GM23338 (cell line): ENCODE measurements around the gene PXYLP1. TPM values are rescaled to one million over a fixed set of nuclear protein-coding genes. Genes with fewer than 3 reads are reported as not detected.

Experiments
- ATAC-seq: fragments of 200-7000 bp; cut with Tn5 transposase; 3 replicates; pipeline ENCODE4 v1.9.1; 2020
- DNase-seq: peaks from one replicate; pipeline ENCODE4 v3.0.0-alpha.2; 2015; ENCODE audit warnings: low spot score
- H2AFZ ChIP-seq: fragments of 200-600 bp; sonication (generic); 2 replicates; pipeline ENCODE4 v1.8.0; 2016; ENCODE audit warnings: antibody characterized with exemption, mild to moderate bottlenecking, moderate library complexity
- H3F3A ChIP-seq: fragments of 200-600 bp; sonication (generic); replicated peaks from 2 replicates; pipeline ENCODE4 v1.8.0; 2017; ENCODE audit warnings: antibody characterized with exemption, mixed run types, low read depth
- H3K27ac ChIP-seq: fragments of 200-600 bp; sonication (generic); 2 replicates; pipeline ENCODE4 v1.6.1; 2016; ENCODE audit warnings: low read depth
- H3K27me3 ChIP-seq: fragments of 200-600 bp; sonication (generic); 2 replicates; pipeline ENCODE4 v1.8.0; 2016; ENCODE audit warnings: mild to moderate bottlenecking, mixed run types, moderate library complexity; ENCODE audit not compliant: insufficient read depth
- H3K36me3 ChIP-seq: fragments of 200-600 bp; sonication (generic); 2 replicates; pipeline ENCODE4 v1.8.0; 2016; ENCODE audit warnings: mild to moderate bottlenecking; ENCODE audit not compliant: insufficient read depth
- H3K4me1 ChIP-seq: fragments of 200-600 bp; sonication (generic); 2 replicates; pipeline ENCODE4 v1.8.0; 2016; ENCODE audit warnings: mild to moderate bottlenecking, moderate library complexity; ENCODE audit not compliant: insufficient read depth
- H3K4me2 ChIP-seq: fragments of 200-600 bp; sonication (generic); 2 replicates; pipeline ENCODE4 v1.7.1; 2017; ENCODE audit warnings: mixed run types
- H3K4me3 ChIP-seq: fragments of 200-600 bp; sonication (generic); 2 replicates; pipeline ENCODE4 v1.6.1; 2016; ENCODE audit warnings: mixed run types
- H3K79me2 ChIP-seq: fragments of 200-600 bp; sonication (generic); replicated peaks from 2 replicates; pipeline ENCODE4 v1.8.0; 2017; ENCODE audit warnings: mild to moderate bottlenecking; ENCODE audit not compliant: insufficient read depth
- H3K9me2 ChIP-seq: fragments of 200-600 bp; sonication (generic); 2 replicates; pipeline ENCODE4 v1.8.0; 2017; ENCODE audit not compliant: insufficient read depth
- H4K20me1 ChIP-seq: fragments of 200-600 bp; sonication (generic); replicated peaks from 2 replicates; pipeline ENCODE4 v1.8.0; 2017; ENCODE audit warnings: mild to moderate bottlenecking; ENCODE audit not compliant: insufficient read depth
- H3K27ac Mint-ChIP-seq: 2 replicates; pipeline ENCODE4 v1.8.0; 2020; ENCODE audit warnings: inconsistent platforms, mild to moderate bottlenecking, moderate library complexity, mixed read lengths
- H3K27me3 Mint-ChIP-seq: 3 replicates; pipeline ENCODE4 v1.8.0; 2022; ENCODE audit warnings: low read depth, mild to moderate bottlenecking, moderate library complexity, mixed read lengths, inconsistent platforms; ENCODE audit not compliant: insufficient read depth, poor library complexity
- H3K36me3 Mint-ChIP-seq: 3 replicates; pipeline ENCODE4 v1.8.0; 2021; ENCODE audit warnings: low read depth, mild to moderate bottlenecking, inconsistent platforms, moderate library complexity, mixed read lengths
- H3K4me1 Mint-ChIP-seq: 3 replicates; pipeline ENCODE4 v1.8.0; 2020; ENCODE audit warnings: mild to moderate bottlenecking, inconsistent platforms, mixed read lengths
- H3K4me3 Mint-ChIP-seq: 3 replicates; pipeline ENCODE4 v1.8.0; 2021; ENCODE audit warnings: moderate library complexity, mild to moderate bottlenecking, inconsistent platforms, mixed read lengths
- H3K9me3 Mint-ChIP-seq: 3 replicates; pipeline ENCODE4 v1.8.0; 2020; ENCODE audit warnings: moderate library complexity, mild to moderate bottlenecking, inconsistent platforms, mixed read lengths
- CREB1 ChIP-seq: fragments of 250-450 bp; sonication (Bioruptor Pico); IDR thresholded peaks from 2 replicates; pipeline ENCODE4 v1.5.0; 2020; ENCODE audit warnings: low read depth, mild to moderate bottlenecking, moderate library complexity
- CTCF ChIP-seq, 2 experiments: fragments of 200-600 bp in 1 of 2; sonication (generic) in 1 of 2; conservative IDR thresholded peaks; 2 replicates each; pipeline versions ENCODE4 v1.5.1 to v1.6.1; 2016 to 2017; ENCODE audit warnings: antibody characterized with exemption in 2 of 2, low read depth in 2 of 2, mild to moderate bottlenecking in 2 of 2, moderate library complexity in 1 of 2
- EZH2 ChIP-seq: fragments of 200-600 bp; sonication (generic); IDR thresholded peaks from one replicate; pipeline ENCODE4 v1.8.0; 2017; ENCODE audit warnings: antibody characterized with exemption, mild to moderate bottlenecking, low read depth; ENCODE audit not compliant: unreplicated experiment
- EZH2phosphoT487 ChIP-seq: fragments of 200-600 bp; sonication (generic); IDR thresholded peaks from one replicate; pipeline ENCODE4 v1.8.1; 2018; ENCODE audit warnings: antibody characterized with exemption; ENCODE audit not compliant: unreplicated experiment
- JUNB ChIP-seq: IDR thresholded peaks from one replicate; pipeline ENCODE4 v1.6.1; 2016; ENCODE audit warnings: antibody characterized with exemption; ENCODE audit not compliant: unreplicated experiment
- NANOG ChIP-seq: IDR thresholded peaks from 2 replicates; pipeline ENCODE4 v1.6.1; 2016; ENCODE audit warnings: antibody characterized with exemption, borderline replicate concordance
- POLR2AphosphoS5 ChIP-seq: IDR thresholded peaks from 2 replicates; pipeline ENCODE4 v1.6.1; 2016; ENCODE audit warnings: antibody characterized with exemption, low read depth
- ZNF114 ChIP-seq: fragments of 250-450 bp; sonication (Bioruptor Pico); IDR thresholded peaks from 2 replicates; pipeline ENCODE4 v1.5.0; 2020; ENCODE audit warnings: mild to moderate bottlenecking, moderate library complexity
- ZNF331 ChIP-seq: fragments of 250-450 bp; sonication (Bioruptor Pico); IDR thresholded peaks from 2 replicates; pipeline ENCODE4 v1.5.0; 2020; ENCODE audit warnings: low read depth, mild to moderate bottlenecking, moderate library complexity
- polyA plus RNA-seq: library from polyadenylated mRNA; unstranded; fragments of >200 nt; fragmentation: Nextera tagmentation; extraction: Ambion mirVana; gene quantifications from 2 replicates; pipeline ENCODE4 v1.2.1, GENCODE V29; 2016
- total RNA-seq: library from RNA; depleted of rRNA; stranded (reverse); fragments of >200 nt; shearing (Covaris generic); gene quantifications from 2 replicates; pipeline ENCODE4 v1.2.3, GENCODE V29; 2014
- TF ChIP-seq, protein P1 (sequence below): fragments of 250-450 bp; sonication (Bioruptor Pico); IDR thresholded peaks from 2 replicates; pipeline ENCODE4 v1.5.0; 2020; ENCODE audit warnings: mild to moderate bottlenecking, moderate library complexity
- TF ChIP-seq, protein P2 (sequence below): IDR thresholded peaks from 2 replicates; pipeline ENCODE4 v1.6.1; 2016; ENCODE audit warnings: antibody characterized with exemption

The PXYLP1 gene
- total and polyA plus RNA-seq, 2 experiments from 2014 or later: 8.9 to 20.1 TPM

GRCh38 chr3:141294301-141294700 lies 62.7 kb downstream of the PXYLP1 start (continued):
- TF ChIP-seq, protein P1, sequence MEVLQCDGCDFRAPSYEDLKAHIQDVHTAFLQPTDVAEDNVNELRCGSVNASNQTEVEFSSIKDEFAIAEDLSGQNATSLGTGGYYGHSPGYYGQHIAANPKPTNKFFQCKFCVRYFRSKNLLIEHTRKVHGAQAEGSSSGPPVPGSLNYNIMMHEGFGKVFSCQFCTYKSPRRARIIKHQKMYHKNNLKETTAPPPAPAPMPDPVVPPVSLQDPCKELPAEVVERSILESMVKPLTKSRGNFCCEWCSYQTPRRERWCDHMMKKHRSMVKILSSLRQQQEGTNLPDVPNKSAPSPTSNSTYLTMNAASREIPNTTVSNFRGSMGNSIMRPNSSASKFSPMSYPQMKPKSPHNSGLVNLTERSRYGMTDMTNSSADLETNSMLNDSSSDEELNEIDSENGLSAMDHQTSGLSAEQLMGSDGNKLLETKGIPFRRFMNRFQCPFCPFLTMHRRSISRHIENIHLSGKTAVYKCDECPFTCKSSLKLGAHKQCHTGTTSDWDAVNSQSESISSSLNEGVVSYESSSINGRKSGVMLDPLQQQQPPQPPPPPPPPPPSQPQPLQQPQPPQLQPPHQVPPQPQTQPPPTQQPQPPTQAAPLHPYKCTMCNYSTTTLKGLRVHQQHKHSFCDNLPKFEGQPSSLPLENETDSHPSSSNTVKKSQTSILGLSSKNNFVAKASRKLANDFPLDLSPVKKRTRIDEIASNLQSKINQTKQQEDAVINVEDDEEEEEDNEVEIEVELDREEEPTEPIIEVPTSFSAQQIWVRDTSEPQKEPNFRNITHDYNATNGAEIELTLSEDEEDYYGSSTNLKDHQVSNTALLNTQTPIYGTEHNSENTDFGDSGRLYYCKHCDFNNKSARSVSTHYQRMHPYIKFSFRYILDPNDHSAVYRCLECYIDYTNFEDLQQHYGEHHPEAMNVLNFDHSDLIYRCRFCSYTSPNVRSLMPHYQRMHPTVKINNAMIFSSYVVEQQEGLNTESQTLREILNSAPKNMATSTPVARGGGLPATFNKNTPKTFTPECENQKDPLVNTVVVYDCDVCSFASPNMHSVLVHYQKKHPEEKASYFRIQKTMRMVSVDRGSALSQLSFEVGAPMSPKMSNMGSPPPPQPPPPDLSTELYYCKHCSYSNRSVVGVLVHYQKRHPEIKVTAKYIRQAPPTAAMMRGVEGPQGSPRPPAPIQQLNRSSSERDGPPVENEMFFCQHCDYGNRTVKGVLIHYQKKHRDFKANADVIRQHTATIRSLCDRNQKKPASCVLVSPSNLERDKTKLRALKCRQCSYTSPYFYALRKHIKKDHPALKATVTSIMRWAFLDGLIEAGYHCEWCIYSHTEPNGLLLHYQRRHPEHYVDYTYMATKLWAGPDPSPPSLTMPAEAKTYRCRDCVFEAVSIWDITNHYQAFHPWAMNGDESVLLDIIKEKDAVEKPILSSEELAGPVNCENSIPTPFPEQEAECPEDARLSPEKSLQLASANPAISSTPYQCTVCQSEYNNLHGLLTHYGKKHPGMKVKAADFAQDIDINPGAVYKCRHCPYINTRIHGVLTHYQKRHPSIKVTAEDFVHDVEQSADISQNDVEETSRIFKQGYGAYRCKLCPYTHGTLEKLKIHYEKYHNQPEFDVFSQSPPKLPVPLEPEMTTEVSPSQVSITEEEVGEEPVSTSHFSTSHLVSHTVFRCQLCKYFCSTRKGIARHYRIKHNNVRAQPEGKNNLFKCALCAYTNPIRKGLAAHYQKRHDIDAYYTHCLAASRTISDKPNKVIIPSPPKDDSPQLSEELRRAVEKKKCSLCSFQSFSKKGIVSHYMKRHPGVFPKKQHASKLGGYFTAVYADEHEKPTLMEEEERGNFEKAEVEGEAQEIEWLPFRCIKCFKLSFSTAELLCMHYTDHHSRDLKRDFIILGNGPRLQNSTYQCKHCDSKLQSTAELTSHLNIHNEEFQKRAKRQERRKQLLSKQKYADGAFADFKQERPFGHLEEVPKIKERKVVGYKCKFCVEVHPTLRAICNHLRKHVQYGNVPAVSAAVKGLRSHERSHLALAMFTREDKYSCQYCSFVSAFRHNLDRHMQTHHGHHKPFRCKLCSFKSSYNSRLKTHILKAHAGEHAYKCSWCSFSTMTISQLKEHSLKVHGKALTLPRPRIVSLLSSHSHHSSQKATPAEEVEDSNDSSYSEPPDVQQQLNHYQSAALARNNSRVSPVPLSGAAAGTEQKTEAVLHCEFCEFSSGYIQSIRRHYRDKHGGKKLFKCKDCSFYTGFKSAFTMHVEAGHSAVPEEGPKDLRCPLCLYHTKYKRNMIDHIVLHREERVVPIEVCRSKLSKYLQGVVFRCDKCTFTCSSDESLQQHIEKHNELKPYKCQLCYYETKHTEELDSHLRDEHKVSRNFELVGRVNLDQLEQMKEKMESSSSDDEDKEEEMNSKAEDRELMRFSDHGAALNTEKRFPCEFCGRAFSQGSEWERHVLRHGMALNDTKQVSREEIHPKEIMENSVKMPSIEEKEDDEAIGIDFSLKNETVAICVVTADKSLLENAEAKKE (CRISPR knock-in tag): no peak
- TF ChIP-seq CTCF (conservative IDR thresholded peaks at IDR 0.05; ENCODE audit: low read depth in 2 of 2): no peak
- TF ChIP-seq POLR2AphosphoS5: no peak

DNA sequence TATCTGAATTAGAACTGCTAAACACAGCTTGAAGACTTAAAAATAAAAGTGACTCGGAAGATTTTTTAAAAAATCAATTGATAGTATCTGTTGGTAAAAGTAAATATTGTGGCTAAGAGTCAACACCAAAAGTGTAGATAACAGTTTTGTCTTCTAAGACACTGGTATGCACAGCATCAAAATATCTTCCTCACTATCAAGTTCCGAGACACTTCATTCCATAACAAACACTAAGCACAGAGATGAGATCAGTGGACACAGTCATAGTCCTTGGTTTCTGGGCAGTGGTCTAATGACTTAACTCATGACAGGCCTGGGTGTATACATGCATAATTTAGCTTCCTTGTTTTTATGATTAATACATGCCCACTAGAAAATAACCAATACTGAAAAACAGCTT lies 63.2 kb downstream of the PXYLP1 start:
- Mint-ChIP-seq H3K27ac (no peak overlapping the region), H3K4me3 (no peak overlapping the region), H3K4me1 (no peaks in the 10 kb centered on the region), H3K27me3 (no peaks in the 10 kb centered on the region), H3K36me3 (peaks cover 4% of the 10 kb centered on the region; the same call in 2 of the 3 replicates), H3K9me3 (peaks cover 2% of the 10 kb centered on the region; the same call in 1 of the 3 replicates)
- TF ChIP-seq NANOG (no peak), CREB1 (CRISPR knock-in tag) (no peak), EZH2phosphoT487 (no peak), EZH2 (no peak), CTCF (conservative IDR thresholded peaks at IDR 0.05; ENCODE audit: low read depth in 2 of 2) (no peak), ZNF114 (CRISPR knock-in tag) (no peak), JUNB (no peak), ZNF331 (no peak), POLR2AphosphoS5 (no peak)
- TF ChIP-seq, protein P2, sequence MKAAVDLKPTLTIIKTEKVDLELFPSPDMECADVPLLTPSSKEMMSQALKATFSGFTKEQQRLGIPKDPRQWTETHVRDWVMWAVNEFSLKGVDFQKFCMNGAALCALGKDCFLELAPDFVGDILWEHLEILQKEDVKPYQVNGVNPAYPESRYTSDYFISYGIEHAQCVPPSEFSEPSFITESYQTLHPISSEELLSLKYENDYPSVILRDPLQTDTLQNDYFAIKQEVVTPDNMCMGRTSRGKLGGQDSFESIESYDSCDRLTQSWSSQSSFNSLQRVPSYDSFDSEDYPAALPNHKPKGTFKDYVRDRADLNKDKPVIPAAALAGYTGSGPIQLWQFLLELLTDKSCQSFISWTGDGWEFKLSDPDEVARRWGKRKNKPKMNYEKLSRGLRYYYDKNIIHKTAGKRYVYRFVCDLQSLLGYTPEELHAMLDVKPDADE: no peak
- H3K27me3 ChIP-seq: no peaks in the 10 kb centered on the region
- DNase-seq: no peak
- H3F3A ChIP-seq: no peaks in the 10 kb centered on the region
- H3K9me2 ChIP-seq: no peaks in the 10 kb centered on the region
- H3K27ac ChIP-seq: no peak overlapping the region
- no peaks in the 10 kb centered on the region for H4K20me1 ChIP-seq
- H2AFZ ChIP-seq: no peak overlapping the region
- no peak overlapping the region for H3K4me3 ChIP-seq
- no peaks in the 10 kb centered on the region for H3K36me3 ChIP-seq
- no peaks in the 10 kb centered on the region for H3K79me2 ChIP-seq
- no peaks in the 10 kb centered on the region for H3K4me1 ChIP-seq
- no peak for ATAC-seq
- no peak overlapping the region for H3K4me2 ChIP-seq
